ENCODE measurements around the gene NAV2.

NAV2 gene

GRCh38 chr11:20134991-20135736 is 422.5 kb downstream of the NAV2 start:
- no peak for DNase-seq

DNA sequence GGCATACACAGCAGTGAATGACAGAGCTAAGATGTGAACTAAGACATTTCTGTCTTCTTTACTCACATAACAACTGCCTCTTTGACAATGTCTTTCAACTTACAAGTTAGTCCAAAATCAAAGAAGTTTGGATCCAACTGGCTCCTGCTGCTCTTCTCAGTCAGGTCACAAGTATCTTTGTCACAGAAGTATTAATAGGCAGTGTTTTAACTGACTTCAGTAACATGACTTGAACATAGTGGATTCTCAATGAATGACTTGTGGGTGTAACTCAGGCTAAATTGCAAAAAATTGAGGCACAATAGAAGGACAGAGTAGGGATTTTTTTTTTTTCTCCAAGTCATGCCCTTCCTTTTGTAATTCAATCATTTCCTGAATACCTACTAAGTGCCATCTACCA is 425.0 kb downstream of the NAV2 start:
- no peak for DNase-seq

- no peak for DNase-seq
Measured at GRCh38 chr11:20138707-20139106, 426.1 kb downstream of the NAV2 start.

DNA sequence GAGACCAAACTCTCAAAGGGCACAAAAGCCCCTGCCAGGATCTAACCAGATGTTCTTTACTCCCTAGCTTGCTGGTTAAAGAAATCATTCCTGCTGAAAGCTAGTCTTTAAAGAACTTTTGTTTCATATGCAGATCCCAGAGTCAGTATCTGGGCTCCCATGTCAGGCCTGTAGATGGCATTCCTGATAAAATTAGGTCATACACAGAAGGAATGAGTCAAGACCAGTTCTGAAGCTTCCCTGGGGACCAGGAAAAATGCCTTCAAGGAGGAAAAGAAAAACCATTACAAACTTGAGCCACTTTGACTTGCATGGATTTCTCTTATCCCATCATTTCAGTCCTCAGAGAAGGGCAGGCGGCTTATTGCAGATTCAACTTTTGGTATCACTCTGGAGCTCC is 441.7 kb downstream of the NAV2 start:
- DNase-seq, result no peak

DNA sequence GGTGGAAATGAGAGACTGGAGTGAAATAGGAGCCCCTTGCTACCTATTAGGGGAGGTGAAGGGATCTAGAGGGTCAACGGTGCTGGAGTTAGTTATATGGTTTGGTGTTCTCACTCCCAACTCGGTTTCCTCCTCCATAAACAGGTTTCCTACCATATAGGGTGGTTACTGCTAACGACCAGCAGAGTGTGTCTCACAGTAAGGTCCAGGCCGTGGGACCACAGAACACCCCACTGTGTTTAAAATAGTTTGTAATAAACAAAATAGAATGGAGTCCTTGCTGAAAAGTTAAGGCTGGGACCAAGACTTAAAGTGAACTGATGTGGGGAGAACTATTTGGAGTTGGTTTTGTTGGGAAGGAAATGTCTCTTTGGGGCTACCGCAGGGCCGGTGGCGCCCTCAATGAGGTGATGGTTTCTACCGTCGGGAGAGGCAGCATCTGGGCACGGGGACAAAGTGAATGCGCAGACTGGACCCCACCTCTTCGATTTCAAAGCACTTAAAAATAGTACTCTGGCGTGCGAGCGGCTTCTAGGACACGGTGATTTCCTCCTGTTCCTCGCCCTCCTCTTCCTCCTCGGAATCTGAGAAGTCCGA is 443.1 kb downstream of the NAV2 start:
- no peak for DNase-seq

DNA sequence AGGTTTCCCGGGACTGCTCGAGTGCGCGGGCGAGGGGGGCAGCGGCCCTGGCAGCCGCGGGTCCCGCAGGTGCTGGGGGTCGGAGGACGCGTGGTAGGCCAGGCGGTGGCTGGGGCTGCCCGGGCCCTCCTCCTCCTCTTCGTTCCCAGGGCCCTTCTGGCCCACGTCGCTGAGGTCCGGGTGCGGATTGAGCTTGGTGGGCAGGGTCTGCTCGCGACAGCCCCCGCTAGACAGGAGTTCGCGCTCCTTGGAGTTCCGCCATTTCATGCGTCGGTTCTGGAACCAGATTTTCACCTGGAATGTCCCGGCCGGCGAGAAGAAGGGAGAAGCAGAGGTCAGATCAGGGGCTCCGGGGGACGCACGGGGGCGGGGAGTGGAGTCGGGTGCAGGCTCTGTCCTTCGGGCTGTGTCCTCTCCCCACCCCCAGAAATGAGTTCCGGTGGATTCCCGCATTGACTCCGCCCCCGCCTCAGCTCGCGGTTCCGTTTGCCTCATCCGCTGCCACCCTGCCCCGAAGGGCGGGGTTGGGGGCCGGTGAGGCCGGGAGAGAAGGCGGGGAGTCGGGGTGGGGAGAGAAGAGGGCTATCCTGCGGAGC is 443.7 kb downstream of the NAV2 start:
- no peak for DNase-seq

DNA sequence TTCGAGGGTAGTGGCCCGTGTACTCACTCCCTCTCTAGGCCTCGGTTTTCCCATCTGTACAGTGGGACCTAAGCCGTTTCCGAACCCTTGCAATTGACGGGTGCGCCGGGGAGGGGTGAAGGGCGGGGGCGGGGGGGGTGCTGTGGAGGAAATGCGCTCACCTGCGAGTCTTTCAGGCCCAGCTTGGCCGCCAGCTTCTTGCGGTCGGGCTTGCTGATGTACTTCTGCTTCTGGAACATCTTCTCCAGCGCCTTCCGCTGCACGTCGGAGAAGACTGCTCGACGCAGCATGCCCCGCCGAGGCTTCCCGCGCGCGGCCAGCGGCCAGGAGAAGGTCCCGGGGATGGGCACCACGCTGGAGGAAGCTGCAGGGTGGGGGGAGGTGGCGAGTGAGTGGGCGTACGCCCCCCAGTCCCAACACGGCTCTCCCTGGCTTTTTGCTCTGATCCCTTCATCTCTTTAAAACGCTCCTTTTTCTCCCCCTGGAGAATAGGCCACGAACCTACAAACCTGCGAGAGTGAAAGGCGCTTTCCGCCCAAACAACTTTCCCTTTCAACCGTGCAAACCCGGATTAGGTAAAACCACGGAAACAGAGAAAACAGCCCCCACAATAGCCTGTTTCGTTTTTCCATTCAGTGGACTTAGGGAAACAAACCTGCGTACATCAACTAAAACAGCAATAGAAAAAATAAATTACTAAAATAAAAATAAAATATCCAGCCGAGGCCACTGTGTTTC is 444.4 kb downstream of the NAV2 start:
- no peak for DNase-seq

DNA sequence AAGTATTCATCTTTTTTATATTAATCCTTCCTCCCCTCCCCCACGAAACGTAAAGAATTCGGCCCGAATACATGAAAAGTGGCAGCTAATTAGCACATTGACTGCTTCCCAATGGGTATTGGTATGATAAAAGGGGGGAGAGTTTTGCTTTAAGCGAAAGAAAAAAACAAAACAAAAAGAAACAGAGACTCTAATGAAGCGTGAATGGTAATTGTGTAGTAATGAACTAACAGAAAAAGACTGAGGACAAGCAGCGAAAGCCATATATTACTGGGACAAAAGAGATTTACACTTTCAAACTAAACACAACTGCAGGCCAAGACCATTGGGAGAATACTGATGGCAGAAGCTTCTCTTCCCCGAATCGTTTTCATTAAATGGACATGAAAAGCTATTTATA is 445.1 kb downstream of the NAV2 start:
- DNase-seq, result no peak

GRCh38 chr11:20158597-20159257 is 446.1 kb downstream of the NAV2 start:
- DNase-seq, result peak in 21 of 51 donors; percentile 2 to 38 (median 10)

GRCh38 chr11:20159466-20160381 is 447.1 kb downstream of the NAV2 start:
- no peak for DNase-seq

DNA sequence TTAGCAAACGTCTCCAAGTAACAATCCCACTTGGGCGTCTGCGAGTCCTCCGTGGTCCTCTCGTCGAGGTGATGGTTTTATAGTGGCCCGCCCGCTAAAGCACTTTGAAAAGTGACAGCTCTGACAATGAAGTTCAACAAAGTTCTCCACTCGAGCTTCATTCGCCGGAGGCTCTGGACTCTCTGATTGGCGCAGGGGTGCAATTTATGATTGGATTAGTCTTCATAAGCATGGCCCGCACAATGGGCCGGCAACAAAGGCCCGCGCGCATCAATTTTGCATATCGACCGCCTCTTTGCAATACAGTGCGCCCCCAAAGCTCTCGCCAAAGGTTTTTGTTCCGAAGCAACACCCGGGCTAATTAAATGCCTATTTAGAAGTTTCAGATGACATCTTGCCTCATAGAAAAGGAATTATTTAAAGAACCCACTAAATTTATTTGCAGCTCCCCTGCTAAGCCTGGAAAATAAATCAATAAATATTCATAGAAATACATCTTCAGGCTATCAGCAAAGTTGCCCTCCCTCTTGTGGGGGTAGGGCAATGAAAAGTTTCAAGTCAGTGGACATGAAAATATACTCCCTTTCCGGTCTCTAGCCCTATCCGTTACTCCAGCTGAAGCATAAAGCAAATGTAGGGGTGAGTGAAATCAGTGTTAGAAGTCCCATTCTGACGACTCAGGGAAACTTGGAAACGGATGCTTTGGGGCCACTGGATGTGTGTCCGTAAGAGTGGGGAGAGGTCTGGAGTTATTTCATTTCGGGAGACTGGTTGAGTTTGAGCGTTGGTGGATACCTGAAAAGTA is 448.0 kb downstream of the NAV2 start, which contains the start of gene DBX1:
DBX1 (minus strand) TSS at position 51 of the 805 bp plus-strand sequence. CDS start 151 bp downstream, outside the sequence.
- no peak for DNase-seq

GRCh38 chr11:20161230-20161918 is 448.7 kb downstream of the NAV2 start:
- no peak for DNase-seq

DNA sequence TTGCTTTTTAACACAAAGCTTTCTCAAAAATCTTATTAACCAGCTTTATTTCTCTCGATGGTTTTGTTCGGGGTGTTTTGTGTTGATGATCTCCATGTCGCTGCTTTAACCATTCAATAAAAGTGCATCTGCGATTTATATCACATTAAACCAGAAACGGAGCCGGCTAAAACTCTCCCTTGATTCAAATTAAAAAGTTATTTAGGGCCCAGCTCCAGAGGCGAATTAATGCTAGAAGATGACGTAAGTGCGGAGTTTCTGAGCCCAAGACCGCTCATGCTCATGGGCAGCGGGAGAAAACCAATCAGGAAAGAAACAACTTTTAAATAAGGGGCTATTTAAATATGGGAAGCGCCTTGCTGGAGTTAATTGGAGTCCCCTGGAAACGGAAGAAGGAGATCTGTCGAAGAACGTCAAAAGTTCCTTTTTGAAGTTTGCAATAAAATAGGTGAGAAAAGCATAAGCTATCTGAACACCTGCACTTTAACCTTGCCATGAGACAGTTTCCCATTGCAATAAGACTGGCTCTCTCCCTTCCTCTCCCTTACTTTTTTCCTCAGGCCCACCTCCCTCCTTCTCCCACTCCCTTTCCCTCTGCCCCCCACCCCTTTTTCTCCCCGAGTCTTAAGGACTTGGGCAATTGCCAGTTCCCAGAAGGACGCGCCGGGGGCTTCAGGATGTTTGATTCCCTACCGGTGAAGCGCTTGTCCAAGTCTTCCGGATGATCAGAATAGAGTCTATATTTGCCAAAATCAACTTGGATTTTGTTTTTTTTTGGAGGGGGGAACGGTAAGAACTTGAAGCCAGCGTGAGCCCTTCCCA is 449.5 kb downstream of the NAV2 start:
- no peak for DNase-seq

GRCh38 chr11:20162824-20163782 is 450.5 kb downstream of the NAV2 start:
- DNase-seq, result peak in 1 of 51 donors; percentile 3

DNA sequence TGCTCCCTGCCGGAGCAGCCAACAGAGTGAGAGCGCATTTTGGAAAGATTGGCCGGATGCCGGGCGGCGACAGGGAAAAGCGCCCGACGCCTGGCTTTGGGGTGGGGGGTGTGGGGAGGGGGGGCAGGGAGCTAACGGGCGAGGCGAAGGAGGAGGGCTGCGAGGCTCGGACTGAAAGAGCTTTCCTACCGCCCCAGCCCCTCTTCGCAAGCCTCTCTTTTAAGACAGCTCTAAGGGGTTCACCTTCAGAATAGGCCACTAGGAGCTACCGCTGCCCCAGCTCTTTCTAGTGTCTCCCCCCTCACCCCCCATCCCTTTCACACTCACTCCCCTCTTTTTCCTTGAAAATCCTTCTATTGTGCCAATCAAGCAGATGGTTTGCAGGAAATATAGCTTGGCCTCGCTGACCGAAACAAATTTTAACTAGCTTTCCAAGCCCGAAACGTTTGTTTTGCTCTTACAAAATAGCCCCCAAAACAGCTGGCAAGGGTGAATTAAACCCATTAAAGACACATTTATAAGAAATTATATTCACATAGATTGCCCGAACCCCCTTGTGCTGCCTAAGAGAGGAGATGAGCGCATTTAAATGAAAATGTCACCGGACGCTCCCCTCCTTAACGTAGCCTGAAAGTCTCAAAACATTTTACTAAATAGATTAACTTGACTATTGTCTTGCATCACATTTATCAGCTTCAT is 451.3 kb downstream of the NAV2 start:
- no peak for DNase-seq

Measured in hypothalamus (tissue), 51 donors.